Thyroid gland (tissue), 4 donors: ENCODE measurements around the gene NXN.

ENCODE experiments used
- POLR2A ChIP-seq, 2 donors: fragments of 450-650 bp; IDR thresholded peaks; one replicate each; pipeline ENCODE4 v1.6.1; 2017; ENCODE audit warnings: antibody characterized with exemption in 2 of 2, mild to moderate bottlenecking in 2 of 2, moderate library complexity in 1 of 2
- TF ChIP-seq, protein P1 (sequence below), 6 experiments: fragments of 200-600 bp in 3 of 6; fragments of 450-650 bp in 3 of 6; sonication (generic) in 3 of 6; IDR thresholded peaks; one replicate each; pipeline ENCODE4 v1.5.1; 2016 to 2019; ENCODE audit warnings: antibody characterized with exemption in 6 of 6, mild to moderate bottlenecking in 2 of 6, inconsistent platforms in 1 of 6, moderate library complexity in 1 of 6

DNA sequence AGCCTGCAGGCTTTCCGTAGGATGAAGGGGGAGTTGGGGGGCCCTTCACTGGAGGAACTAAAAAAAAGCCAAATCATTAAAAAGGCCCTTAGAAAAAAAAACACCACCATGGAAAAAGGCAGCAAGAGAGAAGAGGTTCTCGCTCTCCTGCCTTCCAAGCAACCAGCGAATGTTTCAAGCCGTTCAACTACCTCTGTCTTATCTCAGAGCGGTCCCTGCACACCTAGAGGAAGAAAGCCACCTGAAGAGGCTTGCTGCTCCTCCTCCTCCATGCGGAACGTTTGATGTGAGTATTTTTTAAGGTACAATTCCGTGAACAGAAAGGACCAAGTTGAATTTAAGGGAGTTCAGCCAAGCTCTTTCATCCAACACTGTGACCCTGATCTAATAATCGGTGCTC, 9.2 kb downstream of the NXN start:
- TF ChIP-seq POLR2A (IDR thresholded peaks at IDR 0.05) = peak in 1 of 2 donors; percentile 9
- TF ChIP-seq, protein P1, sequence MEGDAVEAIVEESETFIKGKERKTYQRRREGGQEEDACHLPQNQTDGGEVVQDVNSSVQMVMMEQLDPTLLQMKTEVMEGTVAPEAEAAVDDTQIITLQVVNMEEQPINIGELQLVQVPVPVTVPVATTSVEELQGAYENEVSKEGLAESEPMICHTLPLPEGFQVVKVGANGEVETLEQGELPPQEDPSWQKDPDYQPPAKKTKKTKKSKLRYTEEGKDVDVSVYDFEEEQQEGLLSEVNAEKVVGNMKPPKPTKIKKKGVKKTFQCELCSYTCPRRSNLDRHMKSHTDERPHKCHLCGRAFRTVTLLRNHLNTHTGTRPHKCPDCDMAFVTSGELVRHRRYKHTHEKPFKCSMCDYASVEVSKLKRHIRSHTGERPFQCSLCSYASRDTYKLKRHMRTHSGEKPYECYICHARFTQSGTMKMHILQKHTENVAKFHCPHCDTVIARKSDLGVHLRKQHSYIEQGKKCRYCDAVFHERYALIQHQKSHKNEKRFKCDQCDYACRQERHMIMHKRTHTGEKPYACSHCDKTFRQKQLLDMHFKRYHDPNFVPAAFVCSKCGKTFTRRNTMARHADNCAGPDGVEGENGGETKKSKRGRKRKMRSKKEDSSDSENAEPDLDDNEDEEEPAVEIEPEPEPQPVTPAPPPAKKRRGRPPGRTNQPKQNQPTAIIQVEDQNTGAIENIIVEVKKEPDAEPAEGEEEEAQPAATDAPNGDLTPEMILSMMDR (IDR thresholded peaks at IDR 0.05) = no peak
